Smooth muscle cell of the brain vasculature (primary cell): ENCODE data around the gene P2RX5.

Experiments
- DNase-seq: peaks from one replicate; pipeline ENCODE4 v3.0.0-alpha.2; 2012; ENCODE audit warnings: low read depth, low spot score

Gene P2RX5

GRCh38 chr17:3626831-3627768, 68.9 kb downstream of the P2RX5 start:
- no peak for DNase-seq
